Measurements from ENCODE around the gene KIAA1328. TPM values are rescaled to one million over a fixed set of nuclear protein-coding genes. Genes with fewer than 3 reads are reported as not detected.

Gene KIAA1328
- total and polyA plus RNA-seq, 8 donors, result 1.9 to 21.7 (median 10.7) TPM

DNA sequence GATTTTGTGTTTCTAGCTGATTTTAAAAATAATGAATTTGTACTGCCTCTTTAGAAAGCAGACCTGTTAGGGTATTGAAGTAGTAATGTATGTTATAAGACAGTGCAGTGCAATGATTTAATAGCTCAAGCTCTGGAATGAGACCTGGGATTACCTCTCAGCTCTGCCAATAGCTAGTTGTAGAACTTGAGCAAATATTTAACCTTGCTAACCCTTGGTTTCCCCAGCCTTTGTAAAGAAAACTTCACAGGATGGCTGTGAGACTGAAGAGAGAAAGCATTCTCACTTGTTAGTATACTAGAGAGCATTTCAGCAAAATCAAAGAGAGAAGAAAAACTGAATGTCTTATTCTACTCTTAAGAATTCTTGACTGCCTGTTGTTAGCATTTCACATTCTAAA lies 293.9 kb downstream of the KIAA1328 start:
- no peaks in the 10 kb centered on the region for H3K36me3 ChIP-seq
- peaks cover 0 to 5% (median 0%) of the 10 kb centered on the region in 4 donors for H3K9me3 ChIP-seq
- no peaks in the 10 kb centered on the region for H3K27me3 ChIP-seq
- H3K27ac ChIP-seq, result no peak overlapping the region
- TF ChIP-seq EP300 (IDR thresholded peaks at IDR 0.05), result no peak
- TF ChIP-seq, protein P1, sequence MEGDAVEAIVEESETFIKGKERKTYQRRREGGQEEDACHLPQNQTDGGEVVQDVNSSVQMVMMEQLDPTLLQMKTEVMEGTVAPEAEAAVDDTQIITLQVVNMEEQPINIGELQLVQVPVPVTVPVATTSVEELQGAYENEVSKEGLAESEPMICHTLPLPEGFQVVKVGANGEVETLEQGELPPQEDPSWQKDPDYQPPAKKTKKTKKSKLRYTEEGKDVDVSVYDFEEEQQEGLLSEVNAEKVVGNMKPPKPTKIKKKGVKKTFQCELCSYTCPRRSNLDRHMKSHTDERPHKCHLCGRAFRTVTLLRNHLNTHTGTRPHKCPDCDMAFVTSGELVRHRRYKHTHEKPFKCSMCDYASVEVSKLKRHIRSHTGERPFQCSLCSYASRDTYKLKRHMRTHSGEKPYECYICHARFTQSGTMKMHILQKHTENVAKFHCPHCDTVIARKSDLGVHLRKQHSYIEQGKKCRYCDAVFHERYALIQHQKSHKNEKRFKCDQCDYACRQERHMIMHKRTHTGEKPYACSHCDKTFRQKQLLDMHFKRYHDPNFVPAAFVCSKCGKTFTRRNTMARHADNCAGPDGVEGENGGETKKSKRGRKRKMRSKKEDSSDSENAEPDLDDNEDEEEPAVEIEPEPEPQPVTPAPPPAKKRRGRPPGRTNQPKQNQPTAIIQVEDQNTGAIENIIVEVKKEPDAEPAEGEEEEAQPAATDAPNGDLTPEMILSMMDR (IDR thresholded peaks at IDR 0.05), result no peak
- no peak for TF ChIP-seq POLR2A (IDR thresholded peaks at IDR 0.05)
- no peak for TF ChIP-seq POLR2AphosphoS5 (IDR thresholded peaks at IDR 0.05)
- peak in 1 of 2 donors; percentile 14 for DNase-seq
- intact Hi-C loops (cut with DNase I; ENCODE audit: low total_unique reads), result no loop called here
- H3K4me1 ChIP-seq, result peaks cover 0 to 8% (median 0%) of the 10 kb centered on the region in 4 donors
- no peak overlapping the region for H3K4me3 ChIP-seq

DNA sequence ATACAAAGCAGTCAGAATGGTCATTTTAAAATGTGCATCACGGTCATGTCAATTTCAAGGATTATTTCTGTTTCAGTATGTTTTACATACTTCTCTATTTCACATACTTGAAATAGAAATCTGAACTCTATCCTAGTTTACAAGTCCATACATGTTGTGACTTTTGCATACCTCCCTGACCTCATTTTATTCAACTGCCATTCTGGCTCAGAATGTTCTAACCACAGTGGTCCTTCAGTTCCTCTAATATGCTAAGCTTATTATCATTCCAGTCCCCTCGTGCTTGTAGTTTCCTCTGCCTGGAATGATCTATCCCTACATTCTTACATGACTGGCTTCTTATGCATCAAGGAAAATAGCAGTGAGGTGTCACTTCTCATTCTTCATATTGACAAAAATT lies 295.6 kb downstream of the KIAA1328 start:
- H3K4me3 ChIP-seq, result no peak overlapping the region
- no peak overlapping the region for H3K27ac ChIP-seq
- TF ChIP-seq POLR2AphosphoS5 (IDR thresholded peaks at IDR 0.05) (no peak), EP300 (IDR thresholded peaks at IDR 0.05) (no peak), POLR2A (IDR thresholded peaks at IDR 0.05) (no peak)
- TF ChIP-seq, protein P1 (IDR thresholded peaks at IDR 0.05), result no peak
- peaks cover 0 to 8% (median 0%) of the 10 kb centered on the region in 4 donors for H3K4me1 ChIP-seq
- intact Hi-C loops (cut with DNase I; ENCODE audit: low total_unique reads), result no loop called here
- no peaks in the 10 kb centered on the region for H3K27me3 ChIP-seq
- no peaks in the 10 kb centered on the region for H3K36me3 ChIP-seq
- no peak for DNase-seq
- no peaks in the 10 kb centered on the region for H3K9me3 ChIP-seq
- WGBS, 5 donors, result 74 to 88% (median 79%) methylated on average over 2 of the region's 2 CpGs

DNA sequence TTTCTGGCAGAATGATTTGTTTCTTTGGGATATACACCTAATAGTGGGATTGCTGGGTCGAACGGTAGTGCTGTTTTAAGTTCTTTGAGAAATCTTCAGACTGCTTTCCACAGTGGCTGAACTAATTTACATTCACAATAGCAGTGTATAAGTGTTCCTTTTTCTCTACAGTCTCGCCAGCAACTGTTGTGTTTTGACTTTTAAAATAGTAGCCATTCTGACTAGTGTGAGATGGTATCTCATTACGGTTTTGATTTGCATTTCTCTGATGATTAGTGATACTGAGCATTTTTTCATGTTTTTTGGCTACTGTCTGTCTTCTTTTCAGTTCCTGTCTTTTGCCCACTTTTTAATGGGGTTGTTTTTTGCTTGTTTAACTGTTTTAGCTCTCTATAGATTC lies 306.2 kb downstream of the KIAA1328 start:
- H3K4me3 ChIP-seq, result no peak overlapping the region
- 90 to 96% (median 94%) methylated on average over 4 of the region's 4 CpGs for WGBS, 5 donors
- DNase-seq, result no peak
- no peaks in the 10 kb centered on the region for H3K36me3 ChIP-seq
- no peak overlapping the region for H3K27ac ChIP-seq
- TF ChIP-seq POLR2A (IDR thresholded peaks at IDR 0.05) (no peak), POLR2AphosphoS5 (IDR thresholded peaks at IDR 0.05) (no peak), EP300 (IDR thresholded peaks at IDR 0.05) (no peak)
- TF ChIP-seq, protein P1 (IDR thresholded peaks at IDR 0.05), result no peak
- H3K27me3 ChIP-seq, result no peaks in the 10 kb centered on the region
- peaks cover 0 to 5% (median 2%) of the 10 kb centered on the region in 4 donors for H3K9me3 ChIP-seq
- no peaks in the 10 kb centered on the region for H3K4me1 ChIP-seq
- intact Hi-C loops (cut with DNase I; ENCODE audit: low total_unique reads), result no loop called here

DNA sequence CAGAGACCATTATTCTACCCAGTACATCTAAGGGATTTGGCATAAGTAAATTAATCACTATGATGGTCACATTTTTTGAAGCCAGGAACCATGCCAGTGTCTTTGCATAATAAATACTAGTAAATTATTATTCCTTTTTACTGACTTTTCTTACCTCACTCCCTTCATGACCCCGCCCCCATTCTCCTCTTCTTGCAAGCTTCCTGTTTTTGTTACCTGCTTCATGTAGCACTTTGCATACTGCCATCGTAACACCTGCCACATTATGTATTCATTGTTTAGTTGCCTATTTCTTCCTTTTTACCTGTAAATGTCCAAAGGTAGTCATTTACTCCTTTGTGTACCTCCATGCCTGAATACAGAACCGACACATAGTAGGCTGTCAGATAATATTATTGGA lies 309.5 kb downstream of the KIAA1328 start:
- intact Hi-C loops (cut with DNase I; ENCODE audit: low total_unique reads), result no loop called here
- 92 to 98% (median 95%) methylated on average over 3 of the region's 3 CpGs for WGBS, 5 donors
- TF ChIP-seq, protein P1 (IDR thresholded peaks at IDR 0.05), result no peak
- TF ChIP-seq POLR2AphosphoS5 (IDR thresholded peaks at IDR 0.05), result no peak
- no peak for TF ChIP-seq EP300 (IDR thresholded peaks at IDR 0.05)
- TF ChIP-seq POLR2A (IDR thresholded peaks at IDR 0.05), result no peak
- Histone ChIP-seq H3K27ac (no peak overlapping the region), H3K36me3 (no peaks in the 10 kb centered on the region), H3K4me3 (no peak overlapping the region), H3K9me3 (peaks cover 0 to 5% (median 2%) of the 10 kb centered on the region in 4 donors), H3K27me3 (no peaks in the 10 kb centered on the region), H3K4me1 (no peaks in the 10 kb centered on the region)
- DNase-seq, result no peak

Measured in stomach (tissue), 9 donors.